Jurkat, Clone E6-1 (cell line): ENCODE results near the gene HEATR5A.
A peak's percentile ranks its signal among the peaks of the same experiment; 100 is the strongest.
"Not testable (repeated sequence)": the region's sequence is repeated elsewhere in the genome, so short reads cannot be mapped to it uniquely, and the experiment has no call there.

Experiments used
- DNase-seq: peaks from one replicate; pipeline ENCODE4 v3.0.0-alpha.2; 2011; ENCODE audit warnings: low read depth, low spot score
- H3K4me3 ChIP-seq: 2 replicates; pipeline ENCODE4 v1.5.1; 2011; ENCODE audit warnings: mild to moderate bottlenecking, low read length, control low read depth, moderate library complexity

Gene HEATR5A

GRCh38 chr14:31346097-31346496, 74.3 kb downstream of the HEATR5A start:
- DNase-seq: no peak
- no peak overlapping the region for H3K4me3 ChIP-seq

- DNase-seq: no peak
- no peak overlapping the region for H3K4me3 ChIP-seq
Measured at GRCh38 chr14:31341280-31341679, 79.1 kb downstream of the HEATR5A start.

GRCh38 chr14:31340297-31341063, 79.9 kb downstream of the HEATR5A start:
- no peak for DNase-seq
- H3K4me3 ChIP-seq: no peak overlapping the region

GRCh38 chr14:31339743-31340142, 80.6 kb downstream of the HEATR5A start:
- H3K4me3 ChIP-seq: no peak overlapping the region
- DNase-seq: no peak

GRCh38 chr14:31337331-31337730, 83.0 kb downstream of the HEATR5A start:
- no peak for DNase-seq
- H3K4me3 ChIP-seq: no peak overlapping the region

GRCh38 chr14:31336646-31337045, 83.7 kb downstream of the HEATR5A start:
- no peak for DNase-seq
- H3K4me3 ChIP-seq: no peak overlapping the region

GRCh38 chr14:31331395-31331794, 89.0 kb downstream of the HEATR5A start:
- not testable (repeated sequence) for DNase-seq, H3K4me3 ChIP-seq

GRCh38 chr14:31329876-31330521, 90.4 kb downstream of the HEATR5A start:
- not testable (repeated sequence) for H3K4me3 ChIP-seq, DNase-seq

GRCh38 chr14:31326111-31326510, 94.2 kb downstream of the HEATR5A start:
- no peak overlapping the region for H3K4me3 ChIP-seq
- DNase-seq: peak; percentile 32

- no peak overlapping the region for H3K4me3 ChIP-seq
- no peak for DNase-seq
Measured at GRCh38 chr14:31323419-31323818, 96.9 kb downstream of the HEATR5A start.

- no peak for DNase-seq
- H3K4me3 ChIP-seq: no peak overlapping the region
Measured at GRCh38 chr14:31320922-31321766, 99.2 kb downstream of the HEATR5A start.

- DNase-seq: no peak
Measured at GRCh38 chr14:31320216-31320615, 100.1 kb downstream of the HEATR5A start.

GRCh38 chr14:31319701-31320100, 100.6 kb downstream of the HEATR5A start:
- H3K4me3 ChIP-seq: no peak overlapping the region
- DNase-seq: no peak

More at GRCh38 chr14:31320216-31320615, 100.1 kb downstream of the HEATR5A start:
- no peak overlapping the region for H3K4me3 ChIP-seq

- peak; percentile 23 for DNase-seq
- no peak overlapping the region for H3K4me3 ChIP-seq
Measured at GRCh38 chr14:31312934-31313333, 107.4 kb downstream of the HEATR5A start.

- DNase-seq, H3K4me3 ChIP-seq: not testable (repeated sequence)
Measured at GRCh38 chr14:31312370-31312769, 108.0 kb downstream of the HEATR5A start.

GRCh38 chr14:31307618-31308017, 112.7 kb downstream of the HEATR5A start:
- DNase-seq: no peak
- no peak overlapping the region for H3K4me3 ChIP-seq

GRCh38 chr14:31307198-31307597, 113.2 kb downstream of the HEATR5A start:
- no peak for DNase-seq
- H3K4me3 ChIP-seq: no peak overlapping the region

GRCh38 chr14:31303654-31304053, 116.7 kb downstream of the HEATR5A start:
- DNase-seq: no peak
- H3K4me3 ChIP-seq: no peak overlapping the region

GRCh38 chr14:31300883-31301282, 119.5 kb downstream of the HEATR5A start:
- DNase-seq: no peak
- H3K4me3 ChIP-seq: no peak overlapping the region

- no peak overlapping the region for H3K4me3 ChIP-seq
- no peak for DNase-seq
Measured at GRCh38 chr14:31300296-31300695, 120.1 kb downstream of the HEATR5A start.
